ENCODE results near the gene PPP3CB.

DNA sequence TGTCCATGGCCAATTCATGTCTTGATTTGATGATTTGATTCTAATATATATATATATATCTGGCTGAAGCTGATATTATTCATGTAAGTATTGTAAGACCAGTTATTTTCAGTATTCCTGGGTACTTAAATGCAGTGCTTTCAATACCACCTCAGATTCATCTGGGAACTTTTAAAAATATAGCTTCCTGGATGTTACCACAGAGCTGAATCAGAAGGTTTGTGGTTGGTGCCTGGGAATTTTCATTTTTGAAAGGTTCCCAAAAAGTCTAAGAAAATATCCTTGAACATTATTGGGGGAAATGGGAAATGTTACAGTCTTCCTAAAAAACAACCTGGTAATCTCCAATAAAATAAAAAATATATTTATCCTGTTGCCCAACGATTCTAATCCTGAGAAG, 10.7 kb upstream of the PPP3CB start:
- TF ChIP-seq TAF1 (IDR thresholded peaks at IDR 0.05; ENCODE audit: low read depth, low read length) (no peak), POLR2A (IDR thresholded peaks at IDR 0.05; ENCODE audit: low read depth, low read length) (no peak), POLR2AphosphoS5 (IDR thresholded peaks at IDR 0.05; ENCODE audit: low read depth, low read length) (no peak), PAX5 (IDR thresholded peaks at IDR 0.05; ENCODE audit: insufficient read depth, low read length, severe bottlenecking) (no peak), SPI1 (IDR thresholded peaks at IDR 0.05; ENCODE audit: low read depth, low read length) (no peak), POU2F2 (IDR thresholded peaks at IDR 0.05; ENCODE audit: low read depth, low read length) (no peak)
